Stimulated activated CD8-positive, alpha-beta memory T cell treated with anti-CD3 and anti-CD28 coated beads, Interleukin-12 subunit alpha, Interleukin-12 subunit beta, amount 100 ng/mL, for 1 hour (primary cell): ENCODE data around the gene TUT1.
"Not testable (repeated sequence)": the region's sequence is repeated elsewhere in the genome, so short reads cannot be mapped to it uniquely, and the experiment has no call there.

ENCODE experiments used
- DNase-seq: peaks from one replicate; pipeline ENCODE4 v3.0.0-alpha.2; 2020; ENCODE audit warnings: low read depth

TUT1 gene

GRCh38 chr11:62575837-62576236 lies 15.5 kb downstream of the TUT1 start:
- no peak for DNase-seq

- DNase-seq: no peak
These were observed 16.2 kb downstream of the TUT1 start for GRCh38 chr11:62575156-62575555.

- DNase-seq: no peak
These were observed 16.8 kb downstream of the TUT1 start for GRCh38 chr11:62574363-62575071.

- peak; percentile 95 for DNase-seq
These were observed 17.5 kb downstream of the TUT1 start, which contains the start of gene EEF1G for GRCh38 chr11:62573592-62574362. Gene EEF1G (minus strand): TSS chr11:62573891. CDS start chr11:62573842, 49 bp downstream.

GRCh38 chr11:62573006-62573591 lies 18.2 kb downstream of the TUT1 start:
- no peak for DNase-seq

- no peak for DNase-seq
These were observed 18.9 kb downstream of the TUT1 start for GRCh38 chr11:62572431-62572830.

GRCh38 chr11:62571493-62571892 lies 19.8 kb downstream of the TUT1 start:
- not testable (repeated sequence) for DNase-seq

DNA sequence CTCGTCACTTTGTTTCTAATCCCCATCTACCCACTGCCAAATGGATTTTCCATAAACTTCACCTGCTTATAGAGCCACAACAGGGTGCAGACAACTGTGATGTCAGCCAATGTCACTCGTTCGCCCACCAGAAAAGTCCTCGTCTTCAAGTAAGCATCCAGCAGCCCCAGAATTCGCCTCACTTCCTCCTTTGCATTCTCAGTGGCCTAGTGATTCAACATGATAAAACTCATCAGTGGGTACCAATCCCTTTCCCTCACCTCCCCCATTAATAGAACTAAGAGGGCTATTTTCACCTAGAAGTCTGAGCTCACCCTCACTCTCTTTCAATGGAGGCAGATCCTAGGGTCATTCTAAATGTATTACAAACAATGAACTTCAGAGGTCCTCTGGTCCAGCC lies 20.4 kb downstream of the TUT1 start:
- not testable (repeated sequence) for DNase-seq

DNA sequence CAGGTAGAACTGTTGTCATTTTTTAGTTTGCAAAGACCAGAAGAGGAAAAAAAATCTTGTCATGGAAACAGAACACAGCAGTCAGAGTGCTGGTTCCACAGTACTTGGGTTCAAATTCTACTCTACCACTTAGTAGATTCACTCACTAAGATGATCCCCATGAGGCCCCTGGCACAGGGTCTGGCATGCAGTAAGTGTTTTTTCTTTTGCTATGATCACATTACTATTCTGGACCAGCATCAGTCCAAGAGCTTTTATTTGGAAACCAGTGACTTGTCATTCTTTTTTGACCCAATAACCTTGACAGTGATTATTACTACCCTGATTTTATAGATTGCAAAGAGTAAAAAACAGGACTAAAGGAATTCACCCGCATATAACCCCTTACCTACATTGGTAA lies 21.7 kb downstream of the TUT1 start:
- no peak for DNase-seq

DNA sequence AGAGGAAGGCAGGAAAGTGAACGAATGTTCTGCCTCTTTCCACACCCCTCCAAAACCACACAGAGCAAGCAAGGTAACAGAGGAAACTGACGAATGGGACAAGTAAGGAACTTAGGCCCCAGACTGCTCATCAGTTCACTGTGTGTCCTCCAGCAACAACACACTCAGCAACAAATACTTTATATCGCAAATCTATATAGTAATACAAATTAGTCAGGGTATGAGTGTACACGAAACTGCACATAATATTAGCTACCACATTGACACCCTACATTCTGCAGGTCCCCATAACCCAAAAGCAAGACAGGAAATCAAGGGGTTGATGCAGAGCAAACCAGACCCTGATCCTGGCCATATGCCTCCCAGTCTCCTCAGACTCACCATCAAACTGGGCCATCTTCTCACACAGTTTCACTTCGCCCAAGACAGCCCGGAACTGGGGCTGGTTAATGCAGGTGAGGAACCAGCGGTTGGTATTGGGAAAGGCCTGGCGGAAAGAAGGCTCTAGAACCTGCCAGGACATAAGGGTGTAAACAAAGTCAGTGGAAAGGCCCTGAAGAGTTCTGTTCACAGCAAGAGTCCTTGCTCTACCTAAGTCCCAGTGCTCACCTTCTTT lies 24.2 kb downstream of the TUT1 start:
- no peak for DNase-seq

GRCh38 chr11:62566247-62566646 lies 25.1 kb downstream of the TUT1 start:
- no peak for DNase-seq

DNA sequence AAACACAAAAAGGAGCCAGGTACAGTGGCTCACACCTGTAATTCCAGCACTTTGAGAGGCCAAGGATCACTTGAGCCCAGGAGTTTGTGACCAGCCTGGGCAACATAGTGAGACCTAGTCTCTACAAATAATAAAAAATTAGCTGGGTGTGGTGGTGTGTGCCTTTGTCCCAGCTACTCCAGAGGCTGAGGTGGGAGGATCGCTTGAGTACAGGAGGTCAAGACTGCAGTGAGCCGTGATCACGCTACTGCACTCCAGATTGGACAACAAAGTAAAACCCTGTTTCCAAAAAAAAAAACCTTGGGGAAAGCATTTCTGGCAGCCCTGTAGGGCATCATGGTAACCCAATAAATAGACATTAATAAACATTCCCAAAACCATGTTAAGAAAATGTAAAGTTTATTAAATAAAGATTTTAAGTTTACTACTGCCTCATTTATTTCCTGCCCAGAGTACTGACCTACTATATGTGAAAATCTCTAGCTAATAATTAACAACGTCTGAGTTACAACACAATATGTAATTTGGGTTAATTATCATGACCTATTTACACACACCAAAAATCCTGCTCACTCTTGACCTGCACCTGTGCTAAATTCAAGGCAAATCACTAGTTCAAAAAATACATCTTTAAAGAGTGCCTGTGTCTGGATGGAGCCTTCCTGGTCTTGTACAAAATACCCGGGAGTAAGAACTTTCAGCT lies 26.1 kb downstream of the TUT1 start:
- DNase-seq: no peak

DNA sequence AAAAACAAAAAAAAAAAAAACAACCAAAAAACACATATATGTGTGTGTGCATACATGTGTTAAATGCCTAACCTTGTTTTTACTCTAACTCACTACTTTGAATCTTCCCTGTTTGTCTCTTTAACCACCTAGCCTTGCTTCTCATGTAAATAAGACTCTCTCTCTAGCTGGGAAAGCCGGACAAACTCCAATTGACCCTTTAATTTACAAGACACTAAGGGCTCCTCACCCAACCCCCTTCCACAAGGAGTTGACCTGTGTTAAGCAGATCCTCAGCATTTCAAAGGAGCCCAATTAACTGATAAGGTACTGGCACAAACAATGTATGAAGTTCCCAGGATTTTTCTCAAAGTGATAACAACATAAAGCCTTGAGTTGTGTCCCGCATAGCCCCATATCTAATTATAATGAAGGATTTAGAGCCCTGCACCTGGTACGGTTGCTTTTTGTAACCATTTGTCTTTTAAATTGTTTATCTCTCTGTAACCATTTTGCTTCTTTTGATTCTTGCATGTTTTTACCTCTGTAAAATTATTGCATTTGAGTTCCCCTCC lies 29.6 kb downstream of the TUT1 start:
- DNase-seq: not testable (repeated sequence)

DNA sequence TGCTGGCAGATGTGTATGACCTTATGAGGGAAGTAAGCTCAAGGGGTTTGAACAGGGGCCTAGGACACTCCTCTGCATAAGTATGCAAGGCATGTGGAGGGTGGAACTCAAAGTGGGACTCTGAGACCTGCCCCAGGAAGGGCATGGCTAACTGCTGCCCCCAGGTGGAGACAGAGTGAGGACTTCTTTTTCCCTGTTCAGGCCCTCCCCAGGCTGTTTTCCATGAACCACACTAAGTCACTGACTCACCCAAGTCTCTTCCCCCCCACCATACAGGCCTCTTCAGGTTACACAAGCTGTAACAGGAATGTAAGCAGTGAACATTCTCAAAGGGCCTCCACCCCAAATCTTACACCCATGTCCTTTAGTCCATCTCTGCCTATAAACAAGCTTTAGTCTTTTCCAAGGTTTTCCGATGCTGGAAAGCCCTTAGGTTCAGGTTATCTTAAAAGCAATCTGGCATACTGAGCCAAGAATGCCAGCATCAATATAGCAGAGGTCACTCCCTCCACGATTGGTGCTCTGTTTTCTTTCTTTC lies 30.7 kb downstream of the TUT1 start:
- peak; percentile 75 for DNase-seq

GRCh38 chr11:62559626-62560025 lies 31.7 kb downstream of the TUT1 start:
- DNase-seq: not testable (repeated sequence)

DNA sequence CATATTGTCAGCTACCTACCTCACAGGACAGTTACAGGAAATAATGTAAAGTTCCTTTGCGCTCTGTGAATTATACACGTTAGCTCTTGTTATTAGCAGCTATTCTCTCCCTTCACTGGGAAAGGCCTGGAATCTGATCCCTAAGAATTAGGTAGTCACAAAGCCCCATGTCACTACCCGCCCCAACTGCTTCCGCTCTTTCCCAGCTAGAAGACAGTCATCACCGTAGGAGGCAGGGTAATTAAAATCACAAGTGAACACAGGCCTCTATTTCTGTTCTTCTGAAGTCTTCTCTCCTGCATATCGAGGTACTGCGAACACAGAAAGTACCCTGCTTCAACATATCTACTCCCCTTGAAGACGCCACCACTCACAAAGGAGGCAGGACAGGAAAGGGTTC lies 32.1 kb downstream of the TUT1 start:
- no peak for DNase-seq

DNA sequence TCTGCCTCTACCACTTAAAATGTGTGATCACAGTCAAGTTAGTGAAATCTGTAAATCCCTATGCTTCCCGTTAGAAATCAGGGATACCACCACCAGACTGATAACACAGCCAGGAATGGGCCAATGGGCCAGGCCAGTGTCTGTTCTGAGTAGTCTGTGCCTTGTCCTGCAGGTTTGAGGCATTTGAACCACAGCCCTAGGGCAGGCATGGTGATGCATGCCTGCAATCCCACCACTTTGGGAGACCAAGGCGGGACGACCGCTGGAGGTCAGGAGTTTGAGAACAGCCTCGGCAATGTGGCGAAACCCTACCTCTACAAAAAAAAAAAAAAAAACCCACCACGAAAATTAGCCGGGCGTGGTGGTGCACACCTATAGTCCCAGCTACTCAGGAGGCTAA lies 32.7 kb downstream of the TUT1 start:
- no peak for DNase-seq

- no peak for DNase-seq
These were observed 34.3 kb downstream of the TUT1 start for GRCh38 chr11:62556875-62557631.

GRCh38 chr11:62556108-62556874 lies 35.0 kb downstream of the TUT1 start:
- peak; percentile 62 for DNase-seq
